Measurements from ENCODE around the gene COQ9.

DNA sequence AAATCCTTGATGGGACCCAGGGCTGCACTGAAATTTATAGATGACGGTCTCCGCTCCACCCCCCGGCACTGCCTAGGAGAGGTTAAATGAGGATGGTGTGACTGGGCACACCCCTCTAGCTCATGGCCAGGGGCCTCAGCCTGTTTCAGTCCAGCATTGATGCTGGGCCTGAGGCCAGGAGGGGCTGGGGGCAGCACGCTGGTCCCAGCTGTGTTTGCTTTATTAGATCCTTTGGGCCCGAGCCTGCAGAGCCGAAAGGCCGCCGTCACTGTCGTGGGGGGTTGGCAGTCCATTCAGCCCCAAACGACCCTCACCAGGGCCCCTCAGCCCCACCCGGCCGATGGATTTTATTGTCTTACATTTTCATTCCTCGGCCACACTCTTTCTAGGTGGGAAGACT is 49.8 kb downstream of the COQ9 start:
- no peak for TF ChIP-seq EZH2 (IDR thresholded peaks at IDR 0.05; ENCODE audit: low read length, unreplicated experiment)
- TF ChIP-seq, protein P1, sequence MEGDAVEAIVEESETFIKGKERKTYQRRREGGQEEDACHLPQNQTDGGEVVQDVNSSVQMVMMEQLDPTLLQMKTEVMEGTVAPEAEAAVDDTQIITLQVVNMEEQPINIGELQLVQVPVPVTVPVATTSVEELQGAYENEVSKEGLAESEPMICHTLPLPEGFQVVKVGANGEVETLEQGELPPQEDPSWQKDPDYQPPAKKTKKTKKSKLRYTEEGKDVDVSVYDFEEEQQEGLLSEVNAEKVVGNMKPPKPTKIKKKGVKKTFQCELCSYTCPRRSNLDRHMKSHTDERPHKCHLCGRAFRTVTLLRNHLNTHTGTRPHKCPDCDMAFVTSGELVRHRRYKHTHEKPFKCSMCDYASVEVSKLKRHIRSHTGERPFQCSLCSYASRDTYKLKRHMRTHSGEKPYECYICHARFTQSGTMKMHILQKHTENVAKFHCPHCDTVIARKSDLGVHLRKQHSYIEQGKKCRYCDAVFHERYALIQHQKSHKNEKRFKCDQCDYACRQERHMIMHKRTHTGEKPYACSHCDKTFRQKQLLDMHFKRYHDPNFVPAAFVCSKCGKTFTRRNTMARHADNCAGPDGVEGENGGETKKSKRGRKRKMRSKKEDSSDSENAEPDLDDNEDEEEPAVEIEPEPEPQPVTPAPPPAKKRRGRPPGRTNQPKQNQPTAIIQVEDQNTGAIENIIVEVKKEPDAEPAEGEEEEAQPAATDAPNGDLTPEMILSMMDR (conservative IDR thresholded peaks at IDR 0.05; ENCODE audit: low read depth, low read length) = no peak
